ENCODE measurements around the gene FOXL3. TPM values are rescaled to one million over a fixed set of nuclear protein-coding genes. Genes with fewer than 3 reads are reported as not detected.
"Not testable (repeated sequence)": the region's sequence is repeated elsewhere in the genome, so short reads cannot be mapped to it uniquely, and the experiment has no call there.

The FOXL3 gene
- total and polyA plus RNA-seq, 3 donors from 2014 or later = 4.5 to 37.7 (median 14.5) TPM

GRCh38 chr7:335358-336148 lies 45.6 kb downstream of the FOXL3 start:
- no peaks in the 10 kb centered on the region for H3K9me3 ChIP-seq
- DNase-seq = no peak
- H3K4me3 ChIP-seq = no peak overlapping the region
- H3K27ac ChIP-seq = no peak overlapping the region
- 82 to 92% methylated on average over 6 to 11 of the region's 11 CpGs for WGBS, 2 donors
- intact Hi-C loops (cut with DNase I; ENCODE audit: low total_unique reads) = loop anchor here (10.0 kb wide), 1 partner anchor 189 kb away; no protein-coding TSS in a partner anchor
- H3K36me3 ChIP-seq (ENCODE audit: low read depth, missing control alignments) = no peaks in the 10 kb centered on the region
- peaks cover 9% of the 10 kb centered on the region for H3K4me1 ChIP-seq
- TF ChIP-seq, protein P1, sequence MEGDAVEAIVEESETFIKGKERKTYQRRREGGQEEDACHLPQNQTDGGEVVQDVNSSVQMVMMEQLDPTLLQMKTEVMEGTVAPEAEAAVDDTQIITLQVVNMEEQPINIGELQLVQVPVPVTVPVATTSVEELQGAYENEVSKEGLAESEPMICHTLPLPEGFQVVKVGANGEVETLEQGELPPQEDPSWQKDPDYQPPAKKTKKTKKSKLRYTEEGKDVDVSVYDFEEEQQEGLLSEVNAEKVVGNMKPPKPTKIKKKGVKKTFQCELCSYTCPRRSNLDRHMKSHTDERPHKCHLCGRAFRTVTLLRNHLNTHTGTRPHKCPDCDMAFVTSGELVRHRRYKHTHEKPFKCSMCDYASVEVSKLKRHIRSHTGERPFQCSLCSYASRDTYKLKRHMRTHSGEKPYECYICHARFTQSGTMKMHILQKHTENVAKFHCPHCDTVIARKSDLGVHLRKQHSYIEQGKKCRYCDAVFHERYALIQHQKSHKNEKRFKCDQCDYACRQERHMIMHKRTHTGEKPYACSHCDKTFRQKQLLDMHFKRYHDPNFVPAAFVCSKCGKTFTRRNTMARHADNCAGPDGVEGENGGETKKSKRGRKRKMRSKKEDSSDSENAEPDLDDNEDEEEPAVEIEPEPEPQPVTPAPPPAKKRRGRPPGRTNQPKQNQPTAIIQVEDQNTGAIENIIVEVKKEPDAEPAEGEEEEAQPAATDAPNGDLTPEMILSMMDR (IDR thresholded peaks at IDR 0.05) = no peak
- TF ChIP-seq POLR2A (IDR thresholded peaks at IDR 0.05) = no peak
- H3K27me3 ChIP-seq = no peaks in the 10 kb centered on the region

- not testable (repeated sequence) for H3K4me1 ChIP-seq; DNase-seq; H3K9me3 ChIP-seq; H3K27me3 ChIP-seq; H3K4me3 ChIP-seq; H3K36me3 ChIP-seq (ENCODE audit: low read depth, missing control alignments); H3K27ac ChIP-seq
- intact Hi-C loops (cut with DNase I; ENCODE audit: low total_unique reads) = loop anchor here (10.0 kb wide), 1 partner anchor 189 kb away; no protein-coding TSS in a partner anchor
- WGBS, 2 donors = 89 to 91% methylated on average over 3 to 22 of the region's 25 CpGs
These were observed 46.2 kb downstream of the FOXL3 start for GRCh38 chr7:336149-336533.

DNA sequence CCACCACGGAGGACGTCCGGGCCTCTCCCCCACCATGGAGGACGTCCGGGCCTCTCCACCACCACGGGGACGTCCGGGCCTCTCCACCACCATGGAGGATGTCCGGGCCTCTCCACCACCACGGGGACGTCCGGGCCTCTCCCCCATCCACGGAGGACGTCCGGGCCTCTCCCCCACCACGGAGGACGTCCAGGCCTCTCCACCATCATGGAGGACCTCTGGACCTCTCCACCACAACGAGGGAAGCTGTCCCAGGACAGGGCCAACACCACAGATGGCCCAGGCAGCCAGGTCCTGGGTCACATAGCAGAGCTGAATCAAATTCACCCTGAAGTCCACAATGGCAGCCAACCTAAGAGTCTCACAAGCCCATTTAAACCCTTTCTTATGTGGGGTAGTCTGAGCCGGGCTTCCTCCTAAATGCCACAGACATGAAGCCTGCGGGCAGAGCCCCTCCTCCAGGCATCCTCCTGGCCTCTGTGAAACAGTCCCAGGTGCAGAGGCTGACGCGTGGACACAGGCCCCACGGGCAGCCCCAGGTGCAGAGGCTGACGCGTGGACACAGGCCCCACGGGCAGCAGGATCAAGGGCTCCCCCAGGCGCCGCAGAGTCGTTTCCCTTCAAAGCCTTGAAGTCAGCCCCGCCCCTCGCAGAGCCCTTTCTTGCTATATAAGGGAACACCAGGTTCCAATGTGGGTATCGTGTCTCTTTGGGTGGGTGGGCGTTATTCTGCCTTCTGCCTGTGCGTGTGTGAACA lies 47.0 kb downstream of the FOXL3 start:
- Histone ChIP-seq H3K27me3 (no peaks in the 10 kb centered on the region), H3K4me1 (peaks cover 9% of the 10 kb centered on the region), H3K9me3 (no peaks in the 10 kb centered on the region), H3K27ac (no peak overlapping the region), H3K36me3 (ENCODE audit: low read depth, missing control alignments) (no peaks in the 10 kb centered on the region), H3K4me3 (no peak overlapping the region)
- TF ChIP-seq POLR2A (IDR thresholded peaks at IDR 0.05) = no peak
- TF ChIP-seq, protein P1 (IDR thresholded peaks at IDR 0.05) = no peak
- intact Hi-C loops (cut with DNase I; ENCODE audit: low total_unique reads) = loop anchor here (10.0 kb wide), 1 partner anchor 188 kb away; no protein-coding TSS in a partner anchor
- no peak for DNase-seq
- WGBS, 2 donors = 84 to 91% methylated on average over 17 to 31 of the region's 34 CpGs

- Histone ChIP-seq H3K4me3 (no peak overlapping the region), H3K4me1 (peaks cover 9% of the 10 kb centered on the region), H3K27me3 (no peaks in the 10 kb centered on the region), H3K9me3 (no peaks in the 10 kb centered on the region), H3K36me3 (ENCODE audit: low read depth, missing control alignments) (no peaks in the 10 kb centered on the region), H3K27ac (no peak overlapping the region)
- 85 to 95% methylated on average over 14 to 17 of the region's 17 CpGs for WGBS, 2 donors
- TF ChIP-seq POLR2A (IDR thresholded peaks at IDR 0.05) = no peak
- TF ChIP-seq, protein P1 (IDR thresholded peaks at IDR 0.05) = no peak
- DNase-seq = no peak
- intact Hi-C loops (cut with DNase I; ENCODE audit: low total_unique reads) = loop anchor here (10.0 kb wide), 1 partner anchor 187 kb away; no protein-coding TSS in a partner anchor
These were observed 47.6 kb downstream of the FOXL3 start for GRCh38 chr7:337567-337951.

Measured in testis (tissue), 3 donors.